Measurements from ENCODE around the gene CNTN2. TPM values are rescaled to one million over a fixed set of nuclear protein-coding genes. Genes with fewer than 3 reads are reported as not detected.

The CNTN2 gene
- polyA plus RNA-seq, 1 experiment, result not detected

- POLR2A ChIA-PET, result no interaction called here
- no peak overlapping the region for H3K27ac ChIP-seq (ENCODE audit: low read depth, low read length)
- no peak for TF ChIP-seq CTCF (IDR thresholded peaks at IDR 0.05; ENCODE audit: low read depth, low read length)
- peaks cover 27% of the 10 kb centered on the region for H3K27me3 ChIP-seq (ENCODE audit: control insufficient read depth, insufficient read depth, low read length)
- no peak for DNase-seq (ENCODE audit: low read depth, low spot score)
- H3K9me3 ChIP-seq (ENCODE audit: control insufficient read depth, insufficient read depth, low read length), result no peaks in the 10 kb centered on the region; the same call in 1 of the 2 replicates
- CTCF ChIA-PET, result interaction anchor here (1.6 kb wide), 1 partner anchor 61 kb away, joined by 7 read pairs; no protein-coding TSS in a partner anchor
- no peak overlapping the region for H3K4me3 ChIP-seq (ENCODE audit: low read depth, low read length)
These were observed 41.9 kb upstream of the CNTN2 start for GRCh38 chr1:205001162-205001561.

GRCh38 chr1:205002705-205003104 is 40.3 kb upstream of the CNTN2 start:
- no peak for TF ChIP-seq CTCF (IDR thresholded peaks at IDR 0.05; ENCODE audit: low read depth, low read length)
- POLR2A ChIA-PET, result no interaction called here
- CTCF ChIA-PET, result interaction anchor here (1.2 to 1.6 kb wide), 2 partner anchors 13 to 59 kb away, joined by 3 to 7 read pairs; no protein-coding TSS in a partner anchor

GRCh38 chr1:205003358-205004131 is 39.5 kb upstream of the CNTN2 start:
- POLR2A ChIA-PET, result no interaction called here
- CTCF ChIA-PET, result interaction anchor here (1.7 kb wide), 1 partner anchor 58 kb away, joined by 8 read pairs; no protein-coding TSS in a partner anchor
- Histone ChIP-seq H3K9me3 (ENCODE audit: control insufficient read depth, insufficient read depth, low read length) (no peaks in the 10 kb centered on the region), H3K4me3 (ENCODE audit: low read depth, low read length) (no peak overlapping the region), H3K27ac (ENCODE audit: low read depth, low read length) (no peak overlapping the region), H3K27me3 (ENCODE audit: control insufficient read depth, insufficient read depth, low read length) (peaks cover 28% of the 10 kb centered on the region)
- no peak for DNase-seq (ENCODE audit: low read depth, low spot score)
- no peak for TF ChIP-seq CTCF (IDR thresholded peaks at IDR 0.05; ENCODE audit: low read depth, low read length)

More at GRCh38 chr1:205002705-205003104, 40.3 kb upstream of the CNTN2 start:
- DNase-seq (ENCODE audit: low read depth, low spot score), result no peak
- Histone ChIP-seq H3K27me3 (ENCODE audit: control insufficient read depth, insufficient read depth, low read length) (peaks cover 27% of the 10 kb centered on the region), H3K9me3 (ENCODE audit: control insufficient read depth, insufficient read depth, low read length) (no peaks in the 10 kb centered on the region), H3K27ac (ENCODE audit: low read depth, low read length) (no peak overlapping the region), H3K4me3 (ENCODE audit: low read depth, low read length) (no peak overlapping the region)

GRCh38 chr1:205004351-205004750 is 38.7 kb upstream of the CNTN2 start:
- POLR2A ChIA-PET, result no interaction called here
- TF ChIP-seq CTCF (IDR thresholded peaks at IDR 0.05; ENCODE audit: low read depth, low read length), result no peak
- peaks cover 28% of the 10 kb centered on the region for H3K27me3 ChIP-seq (ENCODE audit: control insufficient read depth, insufficient read depth, low read length)
- H3K27ac ChIP-seq (ENCODE audit: low read depth, low read length), result no peak overlapping the region
- CTCF ChIA-PET, result interaction anchor here (1.7 kb wide), 1 partner anchor 57 kb away, joined by 8 read pairs; no protein-coding TSS in a partner anchor
- H3K9me3 ChIP-seq (ENCODE audit: control insufficient read depth, insufficient read depth, low read length), result no peaks in the 10 kb centered on the region
- H3K4me3 ChIP-seq (ENCODE audit: low read depth, low read length), result no peak overlapping the region
- DNase-seq (ENCODE audit: low read depth, low spot score), result no peak

- DNase-seq (ENCODE audit: low read depth, low spot score), result no peak
- Histone ChIP-seq H3K27ac (ENCODE audit: low read depth, low read length) (no peak overlapping the region), H3K9me3 (ENCODE audit: control insufficient read depth, insufficient read depth, low read length) (no peaks in the 10 kb centered on the region), H3K27me3 (ENCODE audit: control insufficient read depth, insufficient read depth, low read length) (peaks cover 35% of the 10 kb centered on the region), H3K4me3 (ENCODE audit: low read depth, low read length) (no peak overlapping the region)
- CTCF ChIA-PET, result interaction anchor here (1.0 kb wide), 1 partner anchor 53 kb away, joined by 3 read pairs; no protein-coding TSS in a partner anchor
- POLR2A ChIA-PET, result no interaction called here
- no peak for TF ChIP-seq CTCF (IDR thresholded peaks at IDR 0.05; ENCODE audit: low read depth, low read length)
These were observed 34.1 kb upstream of the CNTN2 start for GRCh38 chr1:205008896-205009295.

Measured in AG04450 (cell line).